ENCODE results near the gene ANKDD1A. TPM values are rescaled to one million over a fixed set of nuclear protein-coding genes. Genes with fewer than 3 reads are reported as not detected.

The ANKDD1A gene
- total RNA-seq, 1 experiment from 2014 or later: 0.16 TPM

DNA sequence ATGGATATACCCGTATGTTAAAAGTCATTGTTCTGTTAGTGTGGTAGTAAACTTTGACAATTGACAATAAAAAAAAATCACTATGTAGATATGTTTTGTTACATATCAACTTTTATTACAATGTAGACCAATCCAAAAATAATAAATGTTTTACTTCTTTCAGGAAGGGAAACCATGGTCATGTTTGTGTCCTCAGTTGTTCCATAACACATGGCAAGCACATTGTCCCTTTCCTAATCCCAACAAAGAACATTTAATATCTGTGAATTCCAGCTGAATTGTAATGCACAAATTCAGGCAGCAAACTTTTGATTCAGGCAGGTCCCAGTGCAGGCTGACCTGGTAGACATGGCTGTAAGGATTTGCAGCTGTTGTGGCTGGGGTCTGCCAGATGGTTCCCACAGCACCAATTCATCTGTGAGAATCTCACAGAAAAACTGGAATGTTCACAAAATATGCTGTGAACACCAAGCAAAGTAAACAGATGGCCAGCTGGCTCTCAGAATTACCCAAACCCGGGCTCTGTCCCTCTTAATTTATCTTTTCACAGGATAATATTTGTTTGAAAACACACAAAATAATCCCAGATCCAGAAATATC is 79.9 kb downstream of the ANKDD1A start:
- CTCF ChIA-PET: interaction anchor here (1.3 kb wide), 1 partner anchor 182 kb away, joined by 4 read pairs; no protein-coding TSS in a partner anchor
- Mint-ChIP-seq H3K9me3 (ENCODE audit: unreplicated experiment) (no peaks in the 10 kb centered on the region), H3K27ac (ENCODE audit: low read depth, unreplicated experiment) (no peak overlapping the region), H3K4me3 (ENCODE audit: unreplicated experiment) (no peak overlapping the region), H3K36me3 (ENCODE audit: insufficient read depth, unreplicated experiment) (peaks cover 10% of the 10 kb centered on the region), H3K27me3 (ENCODE audit: insufficient read depth, unreplicated experiment) (no peaks in the 10 kb centered on the region), H3K4me1 (ENCODE audit: insufficient read depth, unreplicated experiment) (peaks cover 6% of the 10 kb centered on the region)
- intact Hi-C loops (cut with micrococcal nuclease): no loop called here
- no peak for TF ChIP-seq CTCF (IDR thresholded peaks at IDR 0.05; ENCODE audit: unreplicated experiment)
- BruUV-seq (replicated peaks): no TSS peak
- POLR2A ChIA-PET: interaction anchor here (0.6 kb wide), 1 partner anchor 15 kb away, joined by 3 read pairs; no protein-coding TSS in a partner anchor
- no peak for DNase-seq (ENCODE audit: unreplicated experiment)

- TF ChIP-seq CTCF (IDR thresholded peaks at IDR 0.05; ENCODE audit: unreplicated experiment): no peak
- POLR2A ChIA-PET: interaction anchor here (1.4 kb wide), 1 partner anchor 35 kb away, joined by 3 read pairs; no protein-coding TSS in a partner anchor
- DNase-seq (ENCODE audit: unreplicated experiment): no peak
- no peak overlapping the region for H3K27ac Mint-ChIP-seq (ENCODE audit: low read depth, unreplicated experiment)
- peaks cover 6% of the 10 kb centered on the region for H3K36me3 Mint-ChIP-seq (ENCODE audit: insufficient read depth, unreplicated experiment)
- BruUV-seq (replicated peaks): no TSS peak
- H3K27me3 Mint-ChIP-seq (ENCODE audit: insufficient read depth, unreplicated experiment): no peaks in the 10 kb centered on the region
- no peak overlapping the region for H3K4me3 Mint-ChIP-seq (ENCODE audit: unreplicated experiment)
- CTCF ChIA-PET: no interaction called here
- no peaks in the 10 kb centered on the region for H3K9me3 Mint-ChIP-seq (ENCODE audit: unreplicated experiment)
- intact Hi-C loops (cut with micrococcal nuclease): no loop called here
- no peaks in the 10 kb centered on the region for H3K4me1 Mint-ChIP-seq (ENCODE audit: insufficient read depth, unreplicated experiment)
These were observed 81.6 kb downstream of the ANKDD1A start for GRCh38 chr15:64993290-64993689.

- BruUV-seq (replicated peaks): no TSS peak
- Mint-ChIP-seq H3K9me3 (ENCODE audit: unreplicated experiment) (no peaks in the 10 kb centered on the region), H3K4me3 (ENCODE audit: unreplicated experiment) (no peak overlapping the region), H3K27me3 (ENCODE audit: insufficient read depth, unreplicated experiment) (no peaks in the 10 kb centered on the region), H3K4me1 (ENCODE audit: insufficient read depth, unreplicated experiment) (no peaks in the 10 kb centered on the region), H3K36me3 (ENCODE audit: insufficient read depth, unreplicated experiment) (peaks cover 6% of the 10 kb centered on the region), H3K27ac (ENCODE audit: low read depth, unreplicated experiment) (no peak overlapping the region)
- DNase-seq (ENCODE audit: unreplicated experiment): no peak
- no peak for TF ChIP-seq CTCF (IDR thresholded peaks at IDR 0.05; ENCODE audit: unreplicated experiment)
- intact Hi-C loops (cut with micrococcal nuclease): no loop called here
- ChIA-PET CTCF (interaction anchor here (0.6 to 2.2 kb wide), 2 partner anchors 8 to 55 kb away, joined by 3 to 4 read pairs; no protein-coding TSS in a partner anchor), POLR2A (interaction anchor here (0.7 to 1.4 kb wide), 2 partner anchors 18 to 167 kb away, joined by 3 read pairs; no protein-coding TSS in a partner anchor)
These were observed 85.4 kb downstream of the ANKDD1A start for GRCh38 chr15:64997066-64997465.

DNA sequence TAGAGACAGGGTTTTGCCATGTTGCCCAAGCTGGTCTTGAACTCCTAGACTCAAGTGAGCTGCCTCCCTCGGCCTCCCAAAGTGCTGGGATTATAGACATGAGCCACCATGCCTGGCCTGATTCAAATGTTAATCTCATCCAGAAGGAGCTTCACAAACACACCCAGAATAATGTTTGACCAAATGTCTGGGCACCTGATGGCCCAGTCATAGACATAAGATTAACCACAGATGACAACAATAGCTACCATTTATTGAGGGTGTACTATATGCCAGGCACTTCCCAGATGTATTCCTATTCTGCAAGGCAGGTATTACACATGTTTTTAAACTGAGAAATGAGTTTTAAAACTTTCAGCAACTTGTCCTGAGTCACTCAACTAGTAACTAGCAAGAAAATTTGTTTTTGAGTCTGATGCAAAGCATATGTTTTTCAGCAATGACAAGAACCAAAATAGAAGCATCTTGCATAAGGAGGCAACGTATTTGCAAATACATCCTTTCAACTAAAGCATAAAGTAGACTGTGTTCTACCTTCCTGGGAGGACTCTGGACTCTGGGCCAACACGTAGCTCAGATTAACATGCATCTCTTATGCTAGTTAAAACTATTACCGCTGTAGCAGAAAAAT is 86.2 kb downstream of the ANKDD1A start:
- intact Hi-C loops (cut with micrococcal nuclease): no loop called here
- Mint-ChIP-seq H3K27me3 (ENCODE audit: insufficient read depth, unreplicated experiment) (no peaks in the 10 kb centered on the region), H3K27ac (ENCODE audit: low read depth, unreplicated experiment) (no peak overlapping the region), H3K4me3 (ENCODE audit: unreplicated experiment) (no peak overlapping the region), H3K9me3 (ENCODE audit: unreplicated experiment) (no peaks in the 10 kb centered on the region), H3K4me1 (ENCODE audit: insufficient read depth, unreplicated experiment) (no peaks in the 10 kb centered on the region), H3K36me3 (ENCODE audit: insufficient read depth, unreplicated experiment) (peaks cover 9% of the 10 kb centered on the region)
- ChIA-PET CTCF (interaction anchor here (0.9 kb wide), 1 partner anchor 188 kb away, joined by 3 read pairs; no protein-coding TSS in a partner anchor), POLR2A (no interaction called here)
- BruUV-seq (replicated peaks): no TSS peak
- TF ChIP-seq CTCF (IDR thresholded peaks at IDR 0.05; ENCODE audit: unreplicated experiment): no peak
- DNase-seq (ENCODE audit: unreplicated experiment): no peak

All from MCF 10A (cell line).